NCI-H748 treated with DMSO at 0.1 percent for 48 hours (cell line): Measurements from ENCODE around the gene RILPL1.
"Not testable (repeated sequence)": the region's sequence is repeated elsewhere in the genome, so short reads cannot be mapped to it uniquely, and the experiment has no call there.

Experiments used
- DNase-seq: peaks from one replicate; lab custom pipeline; 2025; lab: John Stamatoyannopoulos, UW

RILPL1 gene

GRCh38 chr12:123468786-123469185 is 64.7 kb downstream of the RILPL1 start:
- DNase-seq, result no peak

DNA sequence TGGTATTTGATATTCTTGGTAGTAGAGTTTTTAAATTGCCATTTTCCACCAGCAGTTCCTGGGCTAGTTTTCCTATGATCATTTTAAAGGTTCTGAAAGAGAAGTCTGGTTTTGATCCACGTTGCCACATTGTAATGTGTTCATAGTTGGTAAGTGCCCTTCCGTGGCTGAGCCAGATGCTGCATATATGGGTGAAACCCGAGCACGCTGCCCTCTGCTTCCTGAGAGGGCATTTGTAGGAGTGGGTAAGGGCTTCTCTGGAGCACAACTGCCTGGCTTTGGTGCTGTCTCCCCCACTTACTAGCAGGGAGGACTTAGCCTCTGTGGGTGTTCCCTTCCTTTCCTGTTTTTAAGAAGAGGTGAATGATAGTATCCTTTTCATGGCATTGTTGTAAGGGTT is 68.4 kb downstream of the RILPL1 start:
- no peak for DNase-seq

DNA sequence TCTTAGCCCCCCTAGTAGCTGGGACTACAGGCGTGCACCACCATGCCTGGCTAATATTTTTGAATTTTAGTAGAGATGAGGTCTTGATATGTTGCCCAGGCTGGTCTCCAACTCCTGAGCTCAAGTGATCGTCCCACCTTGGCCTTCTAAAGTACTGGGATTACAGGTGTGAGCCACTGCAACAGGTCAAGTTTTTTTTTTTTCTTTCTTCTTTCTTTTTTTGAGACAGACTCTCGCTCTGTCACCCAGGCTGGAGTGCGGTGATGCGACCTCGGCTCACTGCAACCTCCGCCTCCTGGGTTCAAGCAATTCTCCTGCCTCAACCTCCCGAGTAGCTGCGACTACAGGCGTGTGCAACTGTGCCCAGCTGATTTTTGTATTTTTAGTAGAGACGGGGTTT is 70.3 kb downstream of the RILPL1 start:
- DNase-seq, result not testable (repeated sequence)

DNA sequence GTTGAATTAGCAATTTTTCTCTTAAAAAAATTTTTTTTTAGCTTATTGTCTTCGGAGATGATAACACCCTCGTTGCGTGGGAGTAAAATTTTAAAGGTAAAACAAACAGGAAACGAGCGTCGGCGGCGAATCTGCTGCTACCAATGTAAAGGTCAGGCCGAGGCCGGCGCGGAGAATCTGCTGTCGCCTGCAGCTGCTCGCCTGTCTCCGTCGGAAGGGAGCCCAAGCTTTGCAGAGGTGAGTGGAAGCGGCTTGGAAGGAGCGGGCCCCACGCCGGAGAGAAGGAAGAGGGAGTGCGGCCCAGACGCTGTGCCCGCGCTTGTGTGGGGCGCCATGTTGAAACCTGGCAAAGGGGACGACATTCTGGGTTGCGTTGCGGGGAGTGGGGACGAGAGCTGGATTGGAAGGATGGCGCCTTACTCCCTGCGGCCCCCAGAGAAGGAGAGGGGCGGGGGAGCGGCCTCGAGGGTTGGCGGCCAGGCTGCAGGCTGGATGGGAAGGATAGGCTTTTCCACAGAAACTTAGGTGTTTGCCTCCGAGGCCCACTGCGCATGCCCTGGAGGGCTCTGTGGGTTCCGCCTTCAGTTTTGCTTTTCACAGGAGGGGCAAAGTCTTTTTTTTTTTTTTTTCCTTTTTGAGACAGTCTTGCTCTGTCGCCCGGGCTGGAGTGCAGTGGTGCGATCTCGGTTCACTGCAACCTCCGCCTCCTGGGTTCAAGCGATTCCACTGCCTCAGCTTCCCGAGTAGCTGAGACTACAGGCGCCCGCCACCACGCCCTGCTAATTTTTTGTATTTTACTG is 75.3 kb downstream of the RILPL1 start, which contains the start of gene SNRNP35:
Gene SNRNP35, plus strand, starts transcription at position 160 of the 800 bp plus-strand sequence. CDS start 7,402 bp downstream, outside the sequence.
- peak; percentile 72 for DNase-seq

DNA sequence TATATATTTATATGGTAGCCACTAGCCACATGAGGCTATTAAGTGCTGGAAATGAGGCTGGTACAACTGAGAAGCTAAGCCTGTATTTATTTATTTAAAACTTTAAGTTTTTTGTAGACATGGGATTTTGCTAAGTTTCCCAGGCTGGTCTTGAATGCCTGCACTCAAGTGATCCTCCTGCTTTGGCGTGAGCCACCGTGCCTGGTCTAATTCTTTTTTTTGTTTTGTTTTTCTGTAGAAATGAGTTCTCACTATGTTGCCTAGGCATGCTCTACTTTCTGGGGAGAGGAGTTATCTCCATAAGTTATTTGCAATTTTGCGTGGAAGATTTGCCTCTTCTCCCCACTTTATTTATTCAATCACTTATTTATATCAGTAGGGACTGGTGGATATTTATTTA is 80.4 kb downstream of the RILPL1 start:
- no peak for DNase-seq

DNA sequence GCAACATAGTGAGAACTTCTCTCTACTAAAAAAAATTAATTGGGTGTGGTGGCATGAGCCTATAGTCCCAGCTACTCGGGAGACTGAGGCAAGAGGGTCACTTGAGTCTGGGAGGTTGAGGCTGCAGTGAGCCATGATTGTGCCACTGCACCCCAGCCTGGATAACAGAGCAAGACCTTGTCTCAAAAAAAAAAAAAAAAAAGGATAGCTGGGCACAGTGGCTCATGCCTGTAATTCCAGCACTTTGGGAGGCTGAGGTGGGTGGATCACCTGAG is 81.3 kb downstream of the RILPL1 start:
- not testable (repeated sequence) for DNase-seq

GRCh38 chr12:123450636-123451035 is 82.9 kb downstream of the RILPL1 start:
- DNase-seq, result no peak

DNA sequence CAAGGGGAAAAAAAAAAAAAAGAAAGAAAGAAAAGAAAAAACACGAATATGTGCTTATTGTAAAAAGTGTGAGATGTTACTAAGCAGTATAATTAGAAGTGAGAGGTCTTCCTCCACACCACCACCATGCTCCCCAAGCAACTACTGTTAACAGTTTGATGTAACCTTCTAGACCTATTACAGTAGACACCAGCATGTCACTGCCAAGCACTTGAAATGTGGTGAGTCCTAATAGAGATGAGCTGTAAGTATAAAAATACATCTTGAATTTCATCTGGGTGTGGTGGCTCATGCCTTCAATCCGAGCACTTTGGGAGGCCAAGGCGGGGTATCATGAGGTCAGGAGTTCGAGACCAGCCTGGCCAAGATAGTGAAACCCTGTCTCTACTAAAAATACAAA is 83.7 kb downstream of the RILPL1 start:
- DNase-seq, result no peak

DNA sequence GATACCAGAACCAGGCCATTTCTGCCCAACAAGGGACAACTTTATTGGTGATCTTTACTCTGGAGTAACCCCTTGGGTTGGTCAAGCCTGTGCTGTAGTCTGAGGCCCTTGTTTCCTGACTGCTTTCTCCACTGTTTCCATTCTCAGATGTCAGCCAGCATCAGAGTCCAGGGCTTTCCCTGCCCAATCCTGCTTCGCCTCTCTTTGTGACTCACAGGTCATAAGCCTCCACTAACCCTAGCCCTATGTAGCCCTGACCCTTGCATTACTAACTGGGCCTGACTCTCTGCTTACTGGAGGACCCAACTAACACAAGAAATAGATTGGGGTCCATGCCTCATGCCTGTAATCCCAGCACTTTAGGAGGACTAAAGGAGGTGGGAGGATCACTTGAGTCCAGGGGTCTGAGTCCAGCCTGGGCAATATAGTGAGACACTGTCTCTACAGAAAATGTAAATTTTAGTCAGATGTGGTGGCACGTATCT is 84.2 kb downstream of the RILPL1 start:
- DNase-seq, result no peak

DNA sequence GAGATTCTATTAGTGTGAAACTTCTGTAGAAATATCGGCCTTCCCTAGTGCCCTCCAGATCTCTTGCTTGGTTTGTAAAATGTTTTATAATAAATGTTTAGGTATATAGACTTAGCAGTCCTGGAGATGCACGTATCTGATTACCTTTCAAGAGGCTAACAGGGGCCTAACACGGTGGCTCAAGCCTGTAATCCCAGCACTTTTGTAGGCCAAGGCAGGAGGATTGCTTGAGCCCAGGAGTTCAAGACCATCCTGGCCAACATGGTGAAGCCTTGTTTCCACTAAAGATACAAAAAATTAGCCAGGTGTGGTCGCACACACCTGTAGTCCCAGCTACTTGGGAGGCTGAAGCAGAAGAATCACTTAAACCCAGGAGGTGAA is 87.2 kb downstream of the RILPL1 start:
- DNase-seq, result no peak

DNA sequence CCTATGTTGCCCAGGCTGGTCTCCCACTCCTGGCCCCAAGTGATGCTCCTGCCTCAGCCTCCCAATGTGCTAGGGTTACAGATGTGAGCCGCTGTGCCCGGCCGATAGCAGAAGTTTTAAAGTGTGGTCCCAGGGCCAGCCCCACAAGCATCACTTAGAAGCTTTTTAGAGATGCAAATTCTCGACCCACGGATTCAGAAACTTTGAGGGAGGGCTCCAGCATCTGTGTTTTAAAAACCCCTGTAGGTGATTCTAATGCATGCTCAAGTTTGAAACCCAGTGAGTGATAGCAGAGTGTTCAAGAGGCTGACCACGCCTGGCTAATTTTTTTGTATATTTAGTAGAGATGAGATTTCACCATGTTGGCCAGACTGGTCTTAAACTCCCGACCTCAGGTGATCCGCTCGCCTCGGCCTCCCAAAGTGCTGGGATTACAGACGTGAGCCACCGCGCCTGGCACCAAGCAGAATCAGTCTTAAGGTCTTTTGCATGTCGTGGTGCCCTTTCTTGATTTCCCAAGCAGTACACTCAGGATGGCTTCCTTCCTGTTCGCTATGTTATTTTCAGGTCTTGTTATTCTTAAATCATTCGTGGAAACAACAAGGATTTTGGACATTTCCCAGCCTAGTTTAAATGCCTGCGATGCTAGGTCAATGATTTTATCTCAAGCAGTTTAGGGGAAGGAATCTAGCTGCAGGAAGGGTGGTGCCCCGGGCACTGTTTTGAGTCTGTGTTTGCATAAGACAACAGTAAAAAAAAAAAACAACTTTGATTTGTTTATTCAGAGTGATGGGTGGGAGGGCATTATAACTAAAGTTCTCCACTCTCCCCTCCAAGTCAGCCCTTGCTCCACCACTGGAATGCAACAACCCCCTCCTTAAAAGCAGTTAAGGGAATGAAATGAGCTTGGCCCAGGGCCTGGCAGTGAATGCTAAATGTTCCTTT is 87.9 kb downstream of the RILPL1 start:
- DNase-seq, result no peak

DNA sequence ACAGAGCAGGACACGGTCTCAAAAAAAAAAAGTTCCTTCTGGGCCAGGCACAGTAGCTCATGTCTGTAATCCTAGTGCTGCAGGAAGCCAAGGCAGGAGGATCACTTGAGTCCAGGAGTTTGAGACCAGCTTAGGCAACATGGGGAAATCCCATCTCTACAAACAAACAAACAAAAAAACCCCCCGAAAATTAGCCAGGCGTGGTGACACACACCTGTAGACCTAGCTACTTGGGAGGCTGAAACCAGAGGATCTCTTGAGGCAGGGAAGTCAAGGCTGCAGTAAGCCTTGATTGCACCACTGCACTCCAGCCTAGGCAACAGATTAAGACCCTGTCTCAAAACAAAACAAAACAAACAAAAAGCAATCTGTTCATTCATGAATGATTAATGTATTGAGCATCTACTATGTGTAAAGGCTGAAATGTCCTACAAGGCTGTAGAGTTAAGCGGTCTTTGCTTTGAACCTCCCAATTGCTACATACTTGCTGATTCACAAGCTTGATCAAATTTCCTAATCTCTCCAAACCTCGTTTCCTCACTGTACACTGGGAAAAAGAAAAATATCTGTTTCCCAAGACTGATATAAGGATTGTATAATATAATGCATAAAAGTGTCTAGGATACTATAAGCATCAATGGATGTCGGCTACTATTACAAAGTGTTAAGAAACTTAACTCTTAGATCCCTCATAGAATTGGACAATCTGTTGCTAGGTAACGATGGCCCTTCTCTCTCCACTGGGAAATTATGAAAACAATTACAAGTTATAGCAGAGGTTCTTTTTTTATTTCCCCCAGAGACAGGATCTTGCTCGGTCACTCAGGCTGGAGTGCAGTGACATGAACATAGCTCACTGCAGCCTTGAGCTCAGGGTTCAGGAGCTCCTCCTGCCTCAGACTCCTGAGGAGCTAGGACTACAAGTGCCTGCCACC is 89.2 kb downstream of the RILPL1 start:
- DNase-seq, result no peak

GRCh38 chr12:123442774-123443173 is 90.7 kb downstream of the RILPL1 start:
- DNase-seq, result no peak

DNA sequence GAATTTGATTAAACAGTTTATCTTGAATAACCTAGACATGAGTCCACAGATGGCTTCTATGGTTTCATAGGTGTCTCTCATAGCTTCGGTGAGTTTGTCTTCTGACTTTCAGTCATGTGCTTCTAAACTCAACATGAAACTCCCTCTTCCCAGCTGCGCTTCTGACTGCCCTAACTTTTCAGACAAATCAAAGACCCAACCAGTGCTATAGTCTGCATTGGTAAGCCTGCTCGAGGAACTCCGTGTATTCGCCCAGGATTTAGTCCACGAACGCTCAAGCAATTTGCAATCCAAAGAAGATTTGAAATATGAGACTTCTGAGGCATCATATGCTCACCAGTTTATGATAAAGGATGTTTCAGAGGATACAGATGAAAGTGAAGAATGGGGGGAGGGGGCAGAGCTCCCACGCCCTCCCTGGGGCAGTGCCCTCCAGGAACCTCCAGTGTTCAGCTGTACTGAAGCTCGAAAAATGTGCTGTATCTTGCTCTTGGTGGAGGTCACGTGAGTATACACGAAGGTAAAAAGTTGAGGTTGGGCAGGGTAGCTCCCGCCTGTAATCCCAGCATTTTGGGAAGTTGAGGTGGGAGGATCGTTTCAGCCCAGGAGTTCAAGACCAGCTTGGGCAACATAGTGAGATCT is 91.9 kb downstream of the RILPL1 start:
- no peak for DNase-seq

- no peak for DNase-seq
These were observed 97.2 kb downstream of the RILPL1 start, which contains the start of gene RILPL2 for GRCh38 chr12:123436017-123436964. Gene RILPL2 (minus strand): TSS chr12:123436684. CDS start chr12:123436420, 264 bp downstream.

GRCh38 chr12:123435636-123436016 is 97.9 kb downstream of the RILPL1 start:
- no peak for DNase-seq

DNA sequence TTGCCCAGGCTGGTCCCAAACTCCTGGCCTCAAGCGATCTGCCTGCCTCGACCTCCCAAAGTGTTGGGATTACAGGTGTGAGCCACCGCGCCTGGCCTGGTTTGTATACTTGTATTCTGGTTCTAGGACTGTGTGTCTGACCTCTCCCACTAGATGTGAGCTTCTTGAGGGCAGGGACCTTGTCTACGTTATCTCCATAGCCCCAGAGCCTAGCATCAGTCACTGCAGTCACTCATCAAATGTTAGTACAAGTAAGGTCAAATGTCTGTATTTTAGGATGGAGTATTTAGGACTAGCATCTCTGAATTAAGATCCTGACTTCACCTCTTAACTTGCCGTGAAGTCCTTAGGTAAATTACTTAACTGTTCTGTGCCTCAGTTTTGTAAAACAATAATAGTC is 99.9 kb downstream of the RILPL1 start:
- no peak for DNase-seq

DNA sequence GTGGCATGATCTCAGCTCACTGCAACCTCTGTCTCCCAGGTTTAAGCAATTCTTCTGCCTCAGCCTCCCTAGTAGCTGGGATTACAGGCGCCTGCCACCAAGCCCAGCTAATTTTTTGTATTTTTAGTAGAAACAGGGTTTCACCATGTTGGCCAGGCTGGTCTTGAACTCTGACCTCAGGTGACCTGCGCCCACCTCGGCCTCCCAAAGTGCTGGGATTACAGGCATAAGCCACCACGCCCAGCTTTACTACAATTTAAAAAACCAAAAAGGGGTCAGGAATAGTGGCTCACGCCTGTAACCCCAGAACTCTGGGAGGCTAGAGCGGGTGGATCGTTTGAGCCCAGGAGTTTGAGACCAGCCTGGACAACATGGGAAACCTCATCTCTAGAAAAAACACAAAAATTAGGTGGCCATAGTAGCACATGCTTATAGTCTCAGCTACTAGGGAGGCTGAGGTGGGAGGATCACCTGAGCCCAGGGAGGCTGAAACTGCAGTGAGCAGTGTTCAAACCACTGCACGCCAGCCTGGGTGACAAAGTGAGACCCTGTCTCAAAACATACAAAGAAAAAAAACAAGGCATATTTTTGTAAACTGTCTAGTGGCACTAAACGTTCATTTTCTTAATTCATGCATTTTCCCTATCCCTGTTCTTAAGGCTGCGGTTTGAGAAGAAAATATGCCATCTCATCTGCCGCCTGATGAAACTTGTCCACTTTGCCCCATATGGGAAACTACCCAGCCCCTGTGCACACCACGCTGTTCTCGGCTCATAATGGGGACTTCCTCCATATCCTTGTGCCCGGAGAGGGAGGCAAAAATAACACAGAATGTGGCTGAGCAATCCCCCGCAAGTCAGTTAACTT is 101.3 kb downstream of the RILPL1 start:
- DNase-seq, result not testable (repeated sequence)

GRCh38 chr12:123429101-123429500 is 104.4 kb downstream of the RILPL1 start:
- not testable (repeated sequence) for DNase-seq
